Measurements from ENCODE around the gene NCKAP1.

The NCKAP1 gene, protein sequence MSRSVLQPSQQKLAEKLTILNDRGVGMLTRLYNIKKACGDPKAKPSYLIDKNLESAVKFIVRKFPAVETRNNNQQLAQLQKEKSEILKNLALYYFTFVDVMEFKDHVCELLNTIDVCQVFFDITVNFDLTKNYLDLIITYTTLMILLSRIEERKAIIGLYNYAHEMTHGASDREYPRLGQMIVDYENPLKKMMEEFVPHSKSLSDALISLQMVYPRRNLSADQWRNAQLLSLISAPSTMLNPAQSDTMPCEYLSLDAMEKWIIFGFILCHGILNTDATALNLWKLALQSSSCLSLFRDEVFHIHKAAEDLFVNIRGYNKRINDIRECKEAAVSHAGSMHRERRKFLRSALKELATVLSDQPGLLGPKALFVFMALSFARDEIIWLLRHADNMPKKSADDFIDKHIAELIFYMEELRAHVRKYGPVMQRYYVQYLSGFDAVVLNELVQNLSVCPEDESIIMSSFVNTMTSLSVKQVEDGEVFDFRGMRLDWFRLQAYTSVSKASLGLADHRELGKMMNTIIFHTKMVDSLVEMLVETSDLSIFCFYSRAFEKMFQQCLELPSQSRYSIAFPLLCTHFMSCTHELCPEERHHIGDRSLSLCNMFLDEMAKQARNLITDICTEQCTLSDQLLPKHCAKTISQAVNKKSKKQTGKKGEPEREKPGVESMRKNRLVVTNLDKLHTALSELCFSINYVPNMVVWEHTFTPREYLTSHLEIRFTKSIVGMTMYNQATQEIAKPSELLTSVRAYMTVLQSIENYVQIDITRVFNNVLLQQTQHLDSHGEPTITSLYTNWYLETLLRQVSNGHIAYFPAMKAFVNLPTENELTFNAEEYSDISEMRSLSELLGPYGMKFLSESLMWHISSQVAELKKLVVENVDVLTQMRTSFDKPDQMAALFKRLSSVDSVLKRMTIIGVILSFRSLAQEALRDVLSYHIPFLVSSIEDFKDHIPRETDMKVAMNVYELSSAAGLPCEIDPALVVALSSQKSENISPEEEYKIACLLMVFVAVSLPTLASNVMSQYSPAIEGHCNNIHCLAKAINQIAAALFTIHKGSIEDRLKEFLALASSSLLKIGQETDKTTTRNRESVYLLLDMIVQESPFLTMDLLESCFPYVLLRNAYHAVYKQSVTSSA

GRCh38 chr2:183038341-183039300 is at the start of gene NCKAP1:
NCKAP1 (minus strand) TSS chr2:183038457; CDS start chr2:183038099, 358 bp downstream.
- H3K27me3 ChIP-seq: peaks cover 98% of the 10 kb centered on the region
- H3K9me3 ChIP-seq: no peaks in the 10 kb centered on the region
- TF ChIP-seq, protein P1, sequence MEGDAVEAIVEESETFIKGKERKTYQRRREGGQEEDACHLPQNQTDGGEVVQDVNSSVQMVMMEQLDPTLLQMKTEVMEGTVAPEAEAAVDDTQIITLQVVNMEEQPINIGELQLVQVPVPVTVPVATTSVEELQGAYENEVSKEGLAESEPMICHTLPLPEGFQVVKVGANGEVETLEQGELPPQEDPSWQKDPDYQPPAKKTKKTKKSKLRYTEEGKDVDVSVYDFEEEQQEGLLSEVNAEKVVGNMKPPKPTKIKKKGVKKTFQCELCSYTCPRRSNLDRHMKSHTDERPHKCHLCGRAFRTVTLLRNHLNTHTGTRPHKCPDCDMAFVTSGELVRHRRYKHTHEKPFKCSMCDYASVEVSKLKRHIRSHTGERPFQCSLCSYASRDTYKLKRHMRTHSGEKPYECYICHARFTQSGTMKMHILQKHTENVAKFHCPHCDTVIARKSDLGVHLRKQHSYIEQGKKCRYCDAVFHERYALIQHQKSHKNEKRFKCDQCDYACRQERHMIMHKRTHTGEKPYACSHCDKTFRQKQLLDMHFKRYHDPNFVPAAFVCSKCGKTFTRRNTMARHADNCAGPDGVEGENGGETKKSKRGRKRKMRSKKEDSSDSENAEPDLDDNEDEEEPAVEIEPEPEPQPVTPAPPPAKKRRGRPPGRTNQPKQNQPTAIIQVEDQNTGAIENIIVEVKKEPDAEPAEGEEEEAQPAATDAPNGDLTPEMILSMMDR (IDR thresholded peaks at IDR 0.05): peak; percentile 80
- peaks cover 11 to 19% of the 10 kb centered on the region in 2 experiments for H3K4me1 ChIP-seq (ENCODE audit: control insufficient read depth in 1 of 2, insufficient read depth in 1 of 2, low read depth in 1 of 2, low read length in 1 of 2)
- no peaks in the 10 kb centered on the region for H3K36me3 ChIP-seq
- H3K4me3 ChIP-seq (ENCODE audit: low read depth in 1 of 2, low read length in 1 of 2): peak within 1 kb of the TSS; percentile 42 to 59
- no peak within 1 kb of the TSS for H3K27ac ChIP-seq

DNA sequence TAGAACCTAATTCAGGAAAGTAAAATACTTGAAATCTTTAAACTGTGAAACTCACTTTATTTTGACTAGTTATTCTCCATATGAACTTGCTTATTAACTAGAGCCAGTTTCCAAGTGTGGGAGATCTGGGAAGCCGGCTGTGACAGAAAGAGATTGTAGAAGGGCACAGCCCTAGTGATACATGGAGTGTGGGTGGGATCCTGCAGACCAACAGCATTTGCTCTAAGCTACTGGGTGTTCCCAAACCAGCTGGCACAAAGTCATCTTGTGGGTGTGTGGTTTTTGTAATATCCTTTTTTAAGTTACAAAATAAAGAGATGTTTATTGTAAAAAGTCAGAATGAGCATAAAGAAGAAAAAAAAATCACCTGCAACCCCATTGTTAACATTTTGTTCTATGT is 43.7 kb upstream of the NCKAP1 start:
- peaks cover 10% of the 10 kb centered on the region for H3K27me3 ChIP-seq
- H3K4me3 ChIP-seq (ENCODE audit: low read depth in 1 of 2, low read length in 1 of 2): no peak overlapping the region
- H3K4me1 ChIP-seq (ENCODE audit: control insufficient read depth in 1 of 2, insufficient read depth in 1 of 2, low read depth in 1 of 2, low read length in 1 of 2): peaks cover 11% of the 10 kb centered on the region in 2 experiments
- no peaks in the 10 kb centered on the region for H3K36me3 ChIP-seq
- TF ChIP-seq, protein P1 (IDR thresholded peaks at IDR 0.05): no peak
- H3K9me3 ChIP-seq: no peaks in the 10 kb centered on the region
- no peak overlapping the region for H3K27ac ChIP-seq

DNA sequence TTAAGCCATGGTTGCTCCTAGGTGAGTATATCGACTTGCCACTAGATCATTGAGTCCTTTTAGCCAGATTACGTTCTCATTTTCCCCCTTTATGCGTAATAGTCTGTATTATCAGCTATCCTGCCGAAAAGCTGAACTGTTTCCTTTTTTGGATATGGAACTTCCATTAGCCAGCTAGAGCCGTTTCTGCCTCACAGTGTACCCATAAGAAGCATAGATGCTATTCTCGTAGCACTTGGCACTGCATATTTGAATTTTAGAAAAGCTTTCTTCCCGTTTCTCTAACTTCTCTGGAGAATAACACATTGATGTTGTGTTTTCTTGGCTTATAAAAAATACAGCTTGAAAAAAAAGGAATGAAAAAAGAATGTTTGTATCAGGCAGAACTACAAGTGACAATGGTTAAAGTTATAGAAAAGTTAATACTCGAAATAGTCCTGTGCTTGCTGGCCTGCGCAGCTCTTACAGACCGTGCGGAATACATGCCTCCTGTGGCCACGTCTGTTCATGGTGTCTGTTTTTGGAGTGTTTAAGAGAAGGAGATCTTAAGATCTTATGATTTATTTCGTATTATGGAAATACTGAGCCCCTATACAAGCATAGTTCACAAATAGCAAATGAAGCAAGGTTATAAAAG is 41.0 kb upstream of the NCKAP1 start:
- peak overlapping the region; percentile 64 to 68 for H3K4me3 ChIP-seq (ENCODE audit: low read depth in 1 of 2, low read length in 1 of 2)
- H3K27me3 ChIP-seq: peaks cover 35% of the 10 kb centered on the region
- TF ChIP-seq, protein P1 (IDR thresholded peaks at IDR 0.05): no peak
- no peak overlapping the region for H3K27ac ChIP-seq
- peaks cover 11% of the 10 kb centered on the region in 2 experiments for H3K4me1 ChIP-seq (ENCODE audit: control insufficient read depth in 1 of 2, insufficient read depth in 1 of 2, low read depth in 1 of 2, low read length in 1 of 2)
- no peaks in the 10 kb centered on the region for H3K9me3 ChIP-seq
- H3K36me3 ChIP-seq: no peaks in the 10 kb centered on the region

- H3K4me3 ChIP-seq (ENCODE audit: low read depth in 1 of 2, low read length in 1 of 2): peak within 1 kb of the TSS; percentile 64 to 68
- peaks cover 38% of the 10 kb centered on the region for H3K27me3 ChIP-seq
- no peaks in the 10 kb centered on the region for H3K36me3 ChIP-seq
- H3K4me1 ChIP-seq (ENCODE audit: control insufficient read depth in 1 of 2, insufficient read depth in 1 of 2, low read depth in 1 of 2, low read length in 1 of 2): peaks cover 11% of the 10 kb centered on the region in 2 experiments
- TF ChIP-seq, protein P1 (IDR thresholded peaks at IDR 0.05): no peak
- H3K27ac ChIP-seq: peak within 1 kb of the TSS; percentile 3
- H3K9me3 ChIP-seq: no peaks in the 10 kb centered on the region
Observed at GRCh38 chr2:183078464-183079138, 40.3 kb upstream of the NCKAP1 start, which contains the start of gene DUSP19. DUSP19 (plus strand) TSS chr2:183078747; CDS start chr2:183078934, 187 bp downstream.

Measured in neutrophil (primary cell).